WTC11 (cell line): ENCODE measurements around the gene HSBP1L1. TPM values are rescaled to one million over a fixed set of nuclear protein-coding genes. Genes with fewer than 3 reads are reported as not detected.

Experiments
- ATAC-seq: fragments of 200-7000 bp; cut with Tn5 transposase; 2 replicates; pipeline ENCODE4 v1.10.0; 2021; ENCODE audit warnings: mild to moderate bottlenecking, moderate library complexity
- CTCF ChIA-PET: fragments of 300-600 bp; sonication (Branson Sonifier 250); formaldehyde crosslinking; loops from one replicate; lab custom pipeline; 2021; ENCODE audit warnings: antibody characterized with exemption; lab: Charles Lee
- POLR2A ChIA-PET: fragments of 350-600 bp; sonication (Branson Sonifier 250); formaldehyde crosslinking; loops from one replicate; lab custom pipeline; 2021; ENCODE audit warnings: antibody characterized with exemption; lab: Charles Lee
- DNase-seq: peaks from one replicate; pipeline ENCODE4 v3.0.0; 2021; ENCODE audit warnings: low spot score
- H3K27ac Mint-ChIP-seq: 2 replicates; pipeline ENCODE4 v1.8.0; 2021; ENCODE audit warnings: mixed read lengths
- H3K27me3 Mint-ChIP-seq: 2 replicates; pipeline ENCODE4 v1.8.0; 2021; ENCODE audit warnings: low read depth, mild to moderate bottlenecking, moderate library complexity, mixed read lengths
- H3K36me3 Mint-ChIP-seq: 2 replicates; pipeline ENCODE4 v1.8.0; 2021; ENCODE audit warnings: mixed read lengths
- H3K4me1 Mint-ChIP-seq: 2 replicates; pipeline ENCODE4 v1.8.0; 2022; ENCODE audit warnings: mixed read lengths
- H3K4me3 Mint-ChIP-seq: 2 replicates; pipeline ENCODE4 v1.8.0; 2021; ENCODE audit warnings: mild to moderate bottlenecking, moderate library complexity, mixed read lengths
- H3K9me3 Mint-ChIP-seq: 2 replicates; pipeline ENCODE4 v1.8.0; 2021; ENCODE audit warnings: mixed read lengths
- FOXJ3 ChIP-seq: sonication (generic); formaldehyde crosslinking; IDR thresholded peaks from 2 replicates; pipeline ENCODE4 v1.9.0; 2021; ENCODE audit warnings: missing genetic modification reagents, mild to moderate bottlenecking, borderline replicate concordance
- FOXK1 ChIP-seq: sonication (generic); formaldehyde crosslinking; IDR thresholded peaks from 2 replicates; pipeline ENCODE4 v1.8.0; 2022; ENCODE audit warnings: mild to moderate bottlenecking, moderate library complexity, missing genetic modification reagents
- NR1H2 ChIP-seq: sonication (generic); formaldehyde crosslinking; IDR thresholded peaks from 2 replicates; pipeline ENCODE4 v1.9.0; 2021; ENCODE audit warnings: mild to moderate bottlenecking, moderate library complexity, missing genetic modification reagents
- NR3C1 ChIP-seq: sonication (generic); formaldehyde crosslinking; conservative IDR thresholded peaks from 2 replicates; pipeline ENCODE4 v1.8.1; 2023; ENCODE audit warnings: low read depth, mild to moderate bottlenecking, missing genetic modification reagents
- OVOL2 ChIP-seq: fragments of 250-450 bp; sonication (Bioruptor Pico); IDR thresholded peaks from 2 replicates; pipeline ENCODE4 v1.9.0; 2021; ENCODE audit warnings: mild to moderate bottlenecking, borderline replicate concordance
- PRRX2 ChIP-seq: fragments of 250-450 bp; sonication (Bioruptor Pico); IDR thresholded peaks from 2 replicates; pipeline ENCODE4 v1.8.0; 2021; ENCODE audit warnings: mild to moderate bottlenecking
- ZNF263 ChIP-seq: sonication (generic); formaldehyde crosslinking; IDR thresholded peaks from 2 replicates; pipeline ENCODE4 v1.8.1; 2022; ENCODE audit warnings: low read depth, mild to moderate bottlenecking, moderate library complexity, missing genetic modification reagents
- total RNA-seq: library from RNA; stranded (reverse); gene quantifications from 3 replicates; pipeline ENCODE4 v1.2.3, GENCODE V29; 2021
- TF ChIP-seq, protein P1 (sequence below): sonication (generic); formaldehyde crosslinking; IDR thresholded peaks from 2 replicates; pipeline ENCODE4 v1.8.0; 2022; ENCODE audit warnings: missing genetic modification reagents
- TF ChIP-seq, protein P2 (sequence below): sonication (generic); formaldehyde crosslinking; IDR thresholded peaks from 2 replicates; pipeline ENCODE4 v1.8.1; 2023; ENCODE audit warnings: mild to moderate bottlenecking, missing genetic modification reagents, borderline replicate concordance
- TF ChIP-seq, protein P3 (sequence below): fragments of 250-450 bp; sonication (Bioruptor Pico); IDR thresholded peaks from 2 replicates; pipeline ENCODE4 v2.1.2; 2022; ENCODE audit warnings: mild to moderate bottlenecking, moderate library complexity
- TF ChIP-seq, protein P4 (sequence below): sonication (generic); formaldehyde crosslinking; IDR thresholded peaks from 2 replicates; pipeline ENCODE4 v1.8.0; 2023; ENCODE audit warnings: missing genetic modification reagents, mild to moderate bottlenecking, borderline replicate concordance
- TF ChIP-seq, protein P5 (sequence below): sonication (generic); formaldehyde crosslinking; IDR thresholded peaks from 2 replicates; pipeline ENCODE4 v1.8.1; 2023; ENCODE audit warnings: mild to moderate bottlenecking, missing genetic modification reagents
- TF ChIP-seq, protein P6 (sequence below): sonication (generic); formaldehyde crosslinking; conservative IDR thresholded peaks from 2 replicates; pipeline ENCODE4 v1.8.1; 2023; ENCODE audit warnings: mild to moderate bottlenecking, low read depth, missing genetic modification reagents, moderate library complexity
- TF ChIP-seq, protein P7 (sequence below): sonication (generic); formaldehyde crosslinking; IDR thresholded peaks from 2 replicates; pipeline ENCODE4 v1.8.0; 2023; ENCODE audit warnings: mild to moderate bottlenecking, missing genetic modification reagents

The HSBP1L1 gene
- total RNA-seq, 1 experiment from 2014 or later: 1.4 TPM

DNA sequence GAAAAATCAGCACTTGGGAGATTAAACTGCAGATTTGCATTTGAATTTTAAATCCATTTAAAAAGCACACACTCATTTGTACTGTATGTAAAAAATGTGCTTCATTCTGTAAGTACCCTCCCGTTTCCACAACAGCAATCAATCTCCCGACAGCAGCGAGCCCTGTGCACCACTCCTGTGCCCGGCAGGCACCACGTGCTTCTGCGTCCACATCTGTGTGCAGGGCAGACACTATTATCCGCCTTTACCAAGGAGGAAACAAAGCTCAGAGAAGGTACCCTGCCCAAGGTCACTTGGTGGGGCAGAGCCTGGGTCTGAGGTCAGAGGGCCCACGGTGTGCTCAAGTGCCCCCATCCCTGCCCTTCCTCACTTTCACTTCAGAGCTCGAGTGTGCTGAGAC lies 7.5 kb downstream of the HSBP1L1 start (continued):
- TF ChIP-seq, protein P1, sequence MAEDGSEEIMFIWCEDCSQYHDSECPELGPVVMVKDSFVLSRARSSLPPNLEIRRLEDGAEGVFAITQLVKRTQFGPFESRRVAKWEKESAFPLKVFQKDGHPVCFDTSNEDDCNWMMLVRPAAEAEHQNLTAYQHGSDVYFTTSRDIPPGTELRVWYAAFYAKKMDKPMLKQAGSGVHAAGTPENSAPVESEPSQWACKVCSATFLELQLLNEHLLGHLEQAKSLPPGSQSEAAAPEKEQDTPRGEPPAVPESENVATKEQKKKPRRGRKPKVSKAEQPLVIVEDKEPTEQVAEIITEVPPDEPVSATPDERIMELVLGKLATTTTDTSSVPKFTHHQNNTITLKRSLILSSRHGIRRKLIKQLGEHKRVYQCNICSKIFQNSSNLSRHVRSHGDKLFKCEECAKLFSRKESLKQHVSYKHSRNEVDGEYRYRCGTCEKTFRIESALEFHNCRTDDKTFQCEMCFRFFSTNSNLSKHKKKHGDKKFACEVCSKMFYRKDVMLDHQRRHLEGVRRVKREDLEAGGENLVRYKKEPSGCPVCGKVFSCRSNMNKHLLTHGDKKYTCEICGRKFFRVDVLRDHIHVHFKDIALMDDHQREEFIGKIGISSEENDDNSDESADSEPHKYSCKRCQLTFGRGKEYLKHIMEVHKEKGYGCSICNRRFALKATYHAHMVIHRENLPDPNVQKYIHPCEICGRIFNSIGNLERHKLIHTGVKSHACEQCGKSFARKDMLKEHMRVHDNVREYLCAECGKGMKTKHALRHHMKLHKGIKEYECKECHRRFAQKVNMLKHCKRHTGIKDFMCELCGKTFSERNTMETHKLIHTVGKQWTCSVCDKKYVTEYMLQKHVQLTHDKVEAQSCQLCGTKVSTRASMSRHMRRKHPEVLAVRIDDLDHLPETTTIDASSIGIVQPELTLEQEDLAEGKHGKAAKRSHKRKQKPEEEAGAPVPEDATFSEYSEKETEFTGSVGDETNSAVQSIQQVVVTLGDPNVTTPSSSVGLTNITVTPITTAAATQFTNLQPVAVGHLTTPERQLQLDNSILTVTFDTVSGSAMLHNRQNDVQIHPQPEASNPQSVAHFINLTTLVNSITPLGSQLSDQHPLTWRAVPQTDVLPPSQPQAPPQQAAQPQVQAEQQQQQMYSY: no peak
- no peak for TF ChIP-seq PRRX2 (CRISPR knock-in tag)
- TF ChIP-seq NR3C1 (CRISPR knock-in tag): no peak
- TF ChIP-seq, protein P2, sequence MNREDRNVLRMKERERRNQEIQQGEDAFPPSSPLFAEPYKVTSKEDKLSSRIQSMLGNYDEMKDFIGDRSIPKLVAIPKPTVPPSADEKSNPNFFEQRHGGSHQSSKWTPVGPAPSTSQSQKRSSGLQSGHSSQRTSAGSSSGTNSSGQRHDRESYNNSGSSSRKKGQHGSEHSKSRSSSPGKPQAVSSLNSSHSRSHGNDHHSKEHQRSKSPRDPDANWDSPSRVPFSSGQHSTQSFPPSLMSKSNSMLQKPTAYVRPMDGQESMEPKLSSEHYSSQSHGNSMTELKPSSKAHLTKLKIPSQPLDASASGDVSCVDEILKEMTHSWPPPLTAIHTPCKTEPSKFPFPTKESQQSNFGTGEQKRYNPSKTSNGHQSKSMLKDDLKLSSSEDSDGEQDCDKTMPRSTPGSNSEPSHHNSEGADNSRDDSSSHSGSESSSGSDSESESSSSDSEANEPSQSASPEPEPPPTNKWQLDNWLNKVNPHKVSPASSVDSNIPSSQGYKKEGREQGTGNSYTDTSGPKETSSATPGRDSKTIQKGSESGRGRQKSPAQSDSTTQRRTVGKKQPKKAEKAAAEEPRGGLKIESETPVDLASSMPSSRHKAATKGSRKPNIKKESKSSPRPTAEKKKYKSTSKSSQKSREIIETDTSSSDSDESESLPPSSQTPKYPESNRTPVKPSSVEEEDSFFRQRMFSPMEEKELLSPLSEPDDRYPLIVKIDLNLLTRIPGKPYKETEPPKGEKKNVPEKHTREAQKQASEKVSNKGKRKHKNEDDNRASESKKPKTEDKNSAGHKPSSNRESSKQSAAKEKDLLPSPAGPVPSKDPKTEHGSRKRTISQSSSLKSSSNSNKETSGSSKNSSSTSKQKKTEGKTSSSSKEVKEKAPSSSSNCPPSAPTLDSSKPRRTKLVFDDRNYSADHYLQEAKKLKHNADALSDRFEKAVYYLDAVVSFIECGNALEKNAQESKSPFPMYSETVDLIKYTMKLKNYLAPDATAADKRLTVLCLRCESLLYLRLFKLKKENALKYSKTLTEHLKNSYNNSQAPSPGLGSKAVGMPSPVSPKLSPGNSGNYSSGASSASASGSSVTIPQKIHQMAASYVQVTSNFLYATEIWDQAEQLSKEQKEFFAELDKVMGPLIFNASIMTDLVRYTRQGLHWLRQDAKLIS: no peak
- no peak for TF ChIP-seq FOXK1 (CRISPR knock-in tag)
- TF ChIP-seq ZNF263 (CRISPR knock-in tag): no peak
- no peak for TF ChIP-seq FOXJ3 (CRISPR knock-in tag)

DNA sequence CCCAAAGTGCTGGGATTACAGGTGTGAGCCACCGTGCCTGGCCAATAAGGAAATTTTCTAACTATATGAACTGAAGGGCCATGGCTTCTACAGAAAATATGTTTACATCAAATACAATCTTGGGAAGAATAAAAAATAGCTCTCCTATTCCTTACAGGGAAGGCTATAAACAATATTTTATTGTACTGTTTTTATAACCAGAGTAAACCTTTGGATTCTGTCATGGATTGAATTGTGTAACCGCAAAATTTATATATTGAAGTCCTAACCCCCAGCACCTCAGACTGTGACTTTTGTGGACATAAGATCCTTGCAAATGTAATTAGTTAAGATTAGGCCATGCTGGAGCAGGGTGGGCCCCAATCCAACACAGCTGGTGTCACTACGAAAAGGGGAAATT lies 8.3 kb downstream of the HSBP1L1 start:
- Mint-ChIP-seq H3K36me3 (peaks cover 58% of the 10 kb centered on the region), H3K4me3 (no peak overlapping the region), H3K27ac (no peak overlapping the region), H3K9me3 (no peaks in the 10 kb centered on the region), H3K4me1 (no peaks in the 10 kb centered on the region), H3K27me3 (no peaks in the 10 kb centered on the region)
- ATAC-seq (no peak), DNase-seq (no peak)
- CTCF ChIA-PET: no interaction called here
- POLR2A ChIA-PET: no interaction called here
- TF ChIP-seq, protein P3, sequence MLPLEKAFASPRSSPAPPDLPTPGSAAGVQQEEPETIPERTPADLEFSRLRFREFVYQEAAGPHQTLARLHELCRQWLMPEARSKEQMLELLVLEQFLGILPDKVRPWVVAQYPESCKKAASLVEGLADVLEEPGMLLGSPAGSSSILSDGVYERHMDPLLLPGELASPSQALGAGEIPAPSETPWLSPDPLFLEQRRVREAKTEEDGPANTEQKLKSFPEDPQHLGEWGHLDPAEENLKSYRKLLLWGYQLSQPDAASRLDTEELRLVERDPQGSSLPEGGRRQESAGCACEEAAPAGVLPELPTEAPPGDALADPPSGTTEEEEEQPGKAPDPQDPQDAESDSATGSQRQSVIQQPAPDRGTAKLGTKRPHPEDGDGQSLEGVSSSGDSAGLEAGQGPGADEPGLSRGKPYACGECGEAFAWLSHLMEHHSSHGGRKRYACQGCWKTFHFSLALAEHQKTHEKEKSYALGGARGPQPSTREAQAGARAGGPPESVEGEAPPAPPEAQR: no peak
- TF ChIP-seq, protein P4, sequence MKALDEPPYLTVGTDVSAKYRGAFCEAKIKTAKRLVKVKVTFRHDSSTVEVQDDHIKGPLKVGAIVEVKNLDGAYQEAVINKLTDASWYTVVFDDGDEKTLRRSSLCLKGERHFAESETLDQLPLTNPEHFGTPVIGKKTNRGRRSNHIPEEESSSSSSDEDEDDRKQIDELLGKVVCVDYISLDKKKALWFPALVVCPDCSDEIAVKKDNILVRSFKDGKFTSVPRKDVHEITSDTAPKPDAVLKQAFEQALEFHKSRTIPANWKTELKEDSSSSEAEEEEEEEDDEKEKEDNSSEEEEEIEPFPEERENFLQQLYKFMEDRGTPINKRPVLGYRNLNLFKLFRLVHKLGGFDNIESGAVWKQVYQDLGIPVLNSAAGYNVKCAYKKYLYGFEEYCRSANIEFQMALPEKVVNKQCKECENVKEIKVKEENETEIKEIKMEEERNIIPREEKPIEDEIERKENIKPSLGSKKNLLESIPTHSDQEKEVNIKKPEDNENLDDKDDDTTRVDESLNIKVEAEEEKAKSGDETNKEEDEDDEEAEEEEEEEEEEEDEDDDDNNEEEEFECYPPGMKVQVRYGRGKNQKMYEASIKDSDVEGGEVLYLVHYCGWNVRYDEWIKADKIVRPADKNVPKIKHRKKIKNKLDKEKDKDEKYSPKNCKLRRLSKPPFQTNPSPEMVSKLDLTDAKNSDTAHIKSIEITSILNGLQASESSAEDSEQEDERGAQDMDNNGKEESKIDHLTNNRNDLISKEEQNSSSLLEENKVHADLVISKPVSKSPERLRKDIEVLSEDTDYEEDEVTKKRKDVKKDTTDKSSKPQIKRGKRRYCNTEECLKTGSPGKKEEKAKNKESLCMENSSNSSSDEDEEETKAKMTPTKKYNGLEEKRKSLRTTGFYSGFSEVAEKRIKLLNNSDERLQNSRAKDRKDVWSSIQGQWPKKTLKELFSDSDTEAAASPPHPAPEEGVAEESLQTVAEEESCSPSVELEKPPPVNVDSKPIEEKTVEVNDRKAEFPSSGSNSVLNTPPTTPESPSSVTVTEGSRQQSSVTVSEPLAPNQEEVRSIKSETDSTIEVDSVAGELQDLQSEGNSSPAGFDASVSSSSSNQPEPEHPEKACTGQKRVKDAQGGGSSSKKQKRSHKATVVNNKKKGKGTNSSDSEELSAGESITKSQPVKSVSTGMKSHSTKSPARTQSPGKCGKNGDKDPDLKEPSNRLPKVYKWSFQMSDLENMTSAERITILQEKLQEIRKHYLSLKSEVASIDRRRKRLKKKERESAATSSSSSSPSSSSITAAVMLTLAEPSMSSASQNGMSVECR (CRISPR knock-in tag): no peak
- TF ChIP-seq, protein P5, sequence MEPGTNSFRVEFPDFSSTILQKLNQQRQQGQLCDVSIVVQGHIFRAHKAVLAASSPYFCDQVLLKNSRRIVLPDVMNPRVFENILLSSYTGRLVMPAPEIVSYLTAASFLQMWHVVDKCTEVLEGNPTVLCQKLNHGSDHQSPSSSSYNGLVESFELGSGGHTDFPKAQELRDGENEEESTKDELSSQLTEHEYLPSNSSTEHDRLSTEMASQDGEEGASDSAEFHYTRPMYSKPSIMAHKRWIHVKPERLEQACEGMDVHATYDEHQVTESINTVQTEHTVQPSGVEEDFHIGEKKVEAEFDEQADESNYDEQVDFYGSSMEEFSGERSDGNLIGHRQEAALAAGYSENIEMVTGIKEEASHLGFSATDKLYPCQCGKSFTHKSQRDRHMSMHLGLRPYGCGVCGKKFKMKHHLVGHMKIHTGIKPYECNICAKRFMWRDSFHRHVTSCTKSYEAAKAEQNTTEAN (CRISPR knock-in tag): no peak
- TF ChIP-seq OVOL2: no peak
- TF ChIP-seq, protein P6, sequence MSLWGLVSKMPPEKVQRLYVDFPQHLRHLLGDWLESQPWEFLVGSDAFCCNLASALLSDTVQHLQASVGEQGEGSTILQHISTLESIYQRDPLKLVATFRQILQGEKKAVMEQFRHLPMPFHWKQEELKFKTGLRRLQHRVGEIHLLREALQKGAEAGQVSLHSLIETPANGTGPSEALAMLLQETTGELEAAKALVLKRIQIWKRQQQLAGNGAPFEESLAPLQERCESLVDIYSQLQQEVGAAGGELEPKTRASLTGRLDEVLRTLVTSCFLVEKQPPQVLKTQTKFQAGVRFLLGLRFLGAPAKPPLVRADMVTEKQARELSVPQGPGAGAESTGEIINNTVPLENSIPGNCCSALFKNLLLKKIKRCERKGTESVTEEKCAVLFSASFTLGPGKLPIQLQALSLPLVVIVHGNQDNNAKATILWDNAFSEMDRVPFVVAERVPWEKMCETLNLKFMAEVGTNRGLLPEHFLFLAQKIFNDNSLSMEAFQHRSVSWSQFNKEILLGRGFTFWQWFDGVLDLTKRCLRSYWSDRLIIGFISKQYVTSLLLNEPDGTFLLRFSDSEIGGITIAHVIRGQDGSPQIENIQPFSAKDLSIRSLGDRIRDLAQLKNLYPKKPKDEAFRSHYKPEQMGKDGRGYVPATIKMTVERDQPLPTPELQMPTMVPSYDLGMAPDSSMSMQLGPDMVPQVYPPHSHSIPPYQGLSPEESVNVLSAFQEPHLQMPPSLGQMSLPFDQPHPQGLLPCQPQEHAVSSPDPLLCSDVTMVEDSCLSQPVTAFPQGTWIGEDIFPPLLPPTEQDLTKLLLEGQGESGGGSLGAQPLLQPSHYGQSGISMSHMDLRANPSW (CRISPR knock-in tag): no peak
- TF ChIP-seq, protein P7, sequence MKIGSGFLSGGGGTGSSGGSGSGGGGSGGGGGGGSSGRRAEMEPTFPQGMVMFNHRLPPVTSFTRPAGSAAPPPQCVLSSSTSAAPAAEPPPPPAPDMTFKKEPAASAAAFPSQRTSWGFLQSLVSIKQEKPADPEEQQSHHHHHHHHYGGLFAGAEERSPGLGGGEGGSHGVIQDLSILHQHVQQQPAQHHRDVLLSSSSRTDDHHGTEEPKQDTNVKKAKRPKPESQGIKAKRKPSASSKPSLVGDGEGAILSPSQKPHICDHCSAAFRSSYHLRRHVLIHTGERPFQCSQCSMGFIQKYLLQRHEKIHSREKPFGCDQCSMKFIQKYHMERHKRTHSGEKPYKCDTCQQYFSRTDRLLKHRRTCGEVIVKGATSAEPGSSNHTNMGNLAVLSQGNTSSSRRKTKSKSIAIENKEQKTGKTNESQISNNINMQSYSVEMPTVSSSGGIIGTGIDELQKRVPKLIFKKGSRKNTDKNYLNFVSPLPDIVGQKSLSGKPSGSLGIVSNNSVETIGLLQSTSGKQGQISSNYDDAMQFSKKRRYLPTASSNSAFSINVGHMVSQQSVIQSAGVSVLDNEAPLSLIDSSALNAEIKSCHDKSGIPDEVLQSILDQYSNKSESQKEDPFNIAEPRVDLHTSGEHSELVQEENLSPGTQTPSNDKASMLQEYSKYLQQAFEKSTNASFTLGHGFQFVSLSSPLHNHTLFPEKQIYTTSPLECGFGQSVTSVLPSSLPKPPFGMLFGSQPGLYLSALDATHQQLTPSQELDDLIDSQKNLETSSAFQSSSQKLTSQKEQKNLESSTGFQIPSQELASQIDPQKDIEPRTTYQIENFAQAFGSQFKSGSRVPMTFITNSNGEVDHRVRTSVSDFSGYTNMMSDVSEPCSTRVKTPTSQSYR: no peak
- TF ChIP-seq NR1H2 (CRISPR knock-in tag): no peak
